ENCODE measurements around the gene FOLR1.
"Not testable (repeated sequence)": the region's sequence is repeated elsewhere in the genome, so short reads cannot be mapped to it uniquely, and the experiment has no call there.

FOLR1 gene

GRCh38 chr11:72174302-72175070, 17.5 kb upstream of the FOLR1 start:
- Mint-ChIP-seq H3K4me1 (ENCODE audit: low read depth) (peaks cover 3% of the 10 kb centered on the region), H3K4me3 (no peak overlapping the region), H3K27ac (no peak overlapping the region), H3K9me3 (no peaks in the 10 kb centered on the region), H3K36me3 (ENCODE audit: low read depth) (no peaks in the 10 kb centered on the region), H3K27me3 (peaks cover 4% of the 10 kb centered on the region)

- peaks cover 17% of the 10 kb centered on the region for H3K4me1 Mint-ChIP-seq (ENCODE audit: low read depth)
- H3K27me3 Mint-ChIP-seq = peaks cover 17% of the 10 kb centered on the region
- no peaks in the 10 kb centered on the region for H3K36me3 Mint-ChIP-seq (ENCODE audit: low read depth)
- H3K9me3 Mint-ChIP-seq = no peaks in the 10 kb centered on the region
- no peak overlapping the region for H3K27ac Mint-ChIP-seq
- H3K4me3 Mint-ChIP-seq = no peak overlapping the region
These were observed 14.3 kb upstream of the FOLR1 start for GRCh38 chr11:72177656-72178055.

- H3K36me3 Mint-ChIP-seq (ENCODE audit: low read depth) = no peaks in the 10 kb centered on the region
- H3K4me1 Mint-ChIP-seq (ENCODE audit: low read depth) = peaks cover 22% of the 10 kb centered on the region
- H3K9me3 Mint-ChIP-seq = no peaks in the 10 kb centered on the region
- H3K27me3 Mint-ChIP-seq = peaks cover 22% of the 10 kb centered on the region
- H3K27ac Mint-ChIP-seq = peak overlapping the region; percentile 56
- no peak overlapping the region for H3K4me3 Mint-ChIP-seq
These were observed 12.7 kb upstream of the FOLR1 start for GRCh38 chr11:72179049-72179803.

GRCh38 chr11:72179804-72180396, 12.0 kb upstream of the FOLR1 start:
- peaks cover 22% of the 10 kb centered on the region for H3K4me1 Mint-ChIP-seq (ENCODE audit: low read depth)
- no peaks in the 10 kb centered on the region for H3K9me3 Mint-ChIP-seq
- H3K4me3 Mint-ChIP-seq = no peak overlapping the region
- H3K27ac Mint-ChIP-seq = peak overlapping the region; percentile 56
- peaks cover 22% of the 10 kb centered on the region for H3K27me3 Mint-ChIP-seq
- H3K36me3 Mint-ChIP-seq (ENCODE audit: low read depth) = no peaks in the 10 kb centered on the region

GRCh38 chr11:72180892-72181552, 10.9 kb upstream of the FOLR1 start:
- not testable (repeated sequence) for H3K36me3 Mint-ChIP-seq (ENCODE audit: low read depth); H3K4me3 Mint-ChIP-seq; H3K9me3 Mint-ChIP-seq
- Mint-ChIP-seq H3K4me1 (ENCODE audit: low read depth) (peaks cover 22% of the 10 kb centered on the region), H3K27me3 (peaks cover 22% of the 10 kb centered on the region), H3K27ac (peak overlapping the region; percentile 56)

- H3K27me3 Mint-ChIP-seq = peaks cover 22% of the 10 kb centered on the region
- H3K4me3 Mint-ChIP-seq; H3K27ac Mint-ChIP-seq; H3K36me3 Mint-ChIP-seq (ENCODE audit: low read depth); H3K9me3 Mint-ChIP-seq: not testable (repeated sequence)
- H3K4me1 Mint-ChIP-seq (ENCODE audit: low read depth) = peaks cover 22% of the 10 kb centered on the region
These were observed 10.4 kb upstream of the FOLR1 start for GRCh38 chr11:72181553-72181958.

GRCh38 chr11:72188267-72188666, 3.7 kb upstream of the FOLR1 start:
- peaks cover 4% of the 10 kb centered on the region for H3K27me3 Mint-ChIP-seq
- H3K36me3 Mint-ChIP-seq (ENCODE audit: low read depth) = no peaks in the 10 kb centered on the region
- H3K27ac Mint-ChIP-seq = no peak overlapping the region
- H3K4me1 Mint-ChIP-seq (ENCODE audit: low read depth) = peaks cover 3% of the 10 kb centered on the region
- H3K9me3 Mint-ChIP-seq = no peaks in the 10 kb centered on the region
- H3K4me3 Mint-ChIP-seq = no peak overlapping the region

- Mint-ChIP-seq H3K27ac (no peak overlapping the region), H3K9me3 (no peaks in the 10 kb centered on the region), H3K4me3 (no peak overlapping the region), H3K36me3 (ENCODE audit: low read depth) (no peaks in the 10 kb centered on the region), H3K4me1 (ENCODE audit: low read depth) (no peaks in the 10 kb centered on the region), H3K27me3 (no peaks in the 10 kb centered on the region)
These were observed 2.3 kb upstream of the FOLR1 start for GRCh38 chr11:72189455-72190250.

- Mint-ChIP-seq H3K36me3 (ENCODE audit: low read depth) (no peaks in the 10 kb centered on the region), H3K9me3 (no peaks in the 10 kb centered on the region), H3K4me1 (ENCODE audit: low read depth) (no peaks in the 10 kb centered on the region), H3K4me3 (no peak overlapping the region), H3K27me3 (no peaks in the 10 kb centered on the region), H3K27ac (no peak overlapping the region)
These were observed 1.3 kb upstream of the FOLR1 start for GRCh38 chr11:72190631-72191071.

- H3K4me1 Mint-ChIP-seq (ENCODE audit: low read depth) = no peaks in the 10 kb centered on the region
These were observed 3.8 kb downstream of the FOLR1 start for GRCh38 chr11:72195518-72196270.

GRCh38 chr11:72201445-72201844, 9.5 kb downstream of the FOLR1 start:
- H3K4me1 Mint-ChIP-seq (ENCODE audit: low read depth); H3K36me3 Mint-ChIP-seq (ENCODE audit: low read depth); H3K9me3 Mint-ChIP-seq; H3K27me3 Mint-ChIP-seq; H3K4me3 Mint-ChIP-seq; H3K27ac Mint-ChIP-seq: not testable (repeated sequence)

More at GRCh38 chr11:72195518-72196270, 3.8 kb downstream of the FOLR1 start:
- no peak overlapping the region for H3K27ac Mint-ChIP-seq
- no peak overlapping the region for H3K4me3 Mint-ChIP-seq
- no peaks in the 10 kb centered on the region for H3K27me3 Mint-ChIP-seq
- H3K36me3 Mint-ChIP-seq (ENCODE audit: low read depth) = no peaks in the 10 kb centered on the region
- no peaks in the 10 kb centered on the region for H3K9me3 Mint-ChIP-seq

GRCh38 chr11:72202571-72202970, 10.6 kb downstream of the FOLR1 start:
- no peak overlapping the region for H3K27ac Mint-ChIP-seq
- H3K27me3 Mint-ChIP-seq = no peaks in the 10 kb centered on the region
- no peak overlapping the region for H3K4me3 Mint-ChIP-seq
- H3K4me1 Mint-ChIP-seq (ENCODE audit: low read depth) = no peaks in the 10 kb centered on the region
- no peaks in the 10 kb centered on the region for H3K9me3 Mint-ChIP-seq
- H3K36me3 Mint-ChIP-seq (ENCODE audit: low read depth) = no peaks in the 10 kb centered on the region

- H3K27ac Mint-ChIP-seq = no peak overlapping the region
These were observed 11.2 kb downstream of the FOLR1 start for GRCh38 chr11:72203163-72203562.

GRCh38 chr11:72204886-72205285, 12.9 kb downstream of the FOLR1 start:
- peaks cover 8% of the 10 kb centered on the region for H3K9me3 Mint-ChIP-seq
- H3K4me3 Mint-ChIP-seq = no peak overlapping the region
- no peaks in the 10 kb centered on the region for H3K36me3 Mint-ChIP-seq (ENCODE audit: low read depth)
- no peak overlapping the region for H3K27ac Mint-ChIP-seq
- peaks cover 6% of the 10 kb centered on the region for H3K27me3 Mint-ChIP-seq
- H3K4me1 Mint-ChIP-seq (ENCODE audit: low read depth) = no peaks in the 10 kb centered on the region

More at GRCh38 chr11:72203163-72203562, 11.2 kb downstream of the FOLR1 start:
- Mint-ChIP-seq H3K4me1 (ENCODE audit: low read depth) (no peaks in the 10 kb centered on the region), H3K36me3 (ENCODE audit: low read depth) (no peaks in the 10 kb centered on the region), H3K27me3 (no peaks in the 10 kb centered on the region), H3K4me3 (no peak overlapping the region), H3K9me3 (no peaks in the 10 kb centered on the region)

All from stimulated activated naive CD8-positive, alpha-beta T cell treated with anti-CD3 and anti-CD28 coated beads, Interleukin-15, Interleukin-2, amounts not matched to agents 100 ng/mL and 50 ng/mL, for 24 hours (primary cell).